GM18867 (cell line): ENCODE data around the gene ALDH4A1.
"Not testable (repeated sequence)": the region's sequence is repeated elsewhere in the genome, so short reads cannot be mapped to it uniquely, and the experiment has no call there.

Experiments used
- ATAC-seq: cut with Tn5 transposase; IDR thresholded peaks from one replicate; pipeline ENCODE4 v1.9.1; 2021; ENCODE audit warnings: mild to moderate bottlenecking, moderate library complexity; ENCODE audit not compliant: unreplicated experiment

ALDH4A1 gene

DNA sequence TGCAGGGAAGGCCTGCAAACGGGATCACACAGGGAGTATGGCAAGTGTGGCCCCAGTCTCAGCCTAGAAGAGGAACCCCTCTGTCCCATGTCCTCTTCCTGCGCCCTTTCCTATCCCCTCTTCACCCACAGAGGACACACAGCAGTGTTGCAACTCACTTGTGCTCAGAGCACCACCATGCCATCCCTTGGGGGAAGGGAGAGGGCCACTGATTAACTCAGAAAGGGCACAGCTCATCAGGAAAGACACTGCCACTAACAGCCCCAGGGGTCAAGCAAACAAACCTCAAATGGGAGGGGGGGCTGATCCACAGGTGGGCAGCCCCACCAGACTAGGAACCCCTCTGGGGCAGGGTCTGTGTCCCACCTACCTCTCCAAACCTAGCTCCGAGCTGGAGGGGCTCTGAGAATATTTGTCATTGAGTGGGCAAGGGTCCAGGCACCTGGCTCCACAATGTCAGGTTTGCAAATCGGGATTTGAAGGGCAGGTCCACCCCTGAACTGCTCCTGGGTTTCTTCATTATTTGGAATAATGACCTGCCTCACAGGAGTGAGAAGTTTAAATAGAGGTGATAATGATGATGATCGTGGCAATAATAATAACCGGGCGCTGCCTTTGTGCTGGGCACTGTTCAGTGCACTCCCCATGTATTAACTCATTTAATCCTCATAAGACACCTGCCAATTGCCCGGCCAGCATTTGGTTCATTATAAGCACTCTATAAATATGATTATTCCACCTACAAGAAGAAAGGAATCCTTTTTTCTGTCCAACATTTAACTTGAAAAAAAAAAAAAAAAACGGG, 1.0 kb downstream of the ALDH4A1 start:
- ATAC-seq = no peak

DNA sequence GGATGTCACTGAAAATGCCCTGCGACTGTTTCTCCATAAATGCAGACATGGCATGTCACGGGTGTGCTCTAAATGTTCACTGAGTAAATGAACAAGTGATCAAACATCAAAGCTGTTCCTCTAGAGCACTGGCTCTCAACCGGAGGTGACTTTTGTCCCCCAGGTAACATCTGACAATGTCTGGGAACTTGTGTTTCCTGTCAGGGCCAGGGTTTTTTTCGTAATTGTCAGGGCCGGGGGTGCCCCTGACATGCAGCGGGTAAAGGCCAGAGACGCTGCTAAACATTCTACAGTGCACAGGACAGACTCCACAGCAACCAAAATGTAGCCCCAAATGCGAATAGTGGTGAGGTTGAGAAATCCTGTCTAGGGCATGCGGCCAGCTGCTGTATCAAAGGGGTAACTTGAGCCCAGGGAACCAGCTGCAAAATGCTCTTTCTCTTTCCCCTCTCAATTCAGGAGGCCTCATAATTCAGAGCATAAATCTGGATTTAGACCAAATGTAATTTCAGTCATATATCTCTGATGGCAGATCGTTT, 2.0 kb downstream of the ALDH4A1 start:
- ATAC-seq = no peak

DNA sequence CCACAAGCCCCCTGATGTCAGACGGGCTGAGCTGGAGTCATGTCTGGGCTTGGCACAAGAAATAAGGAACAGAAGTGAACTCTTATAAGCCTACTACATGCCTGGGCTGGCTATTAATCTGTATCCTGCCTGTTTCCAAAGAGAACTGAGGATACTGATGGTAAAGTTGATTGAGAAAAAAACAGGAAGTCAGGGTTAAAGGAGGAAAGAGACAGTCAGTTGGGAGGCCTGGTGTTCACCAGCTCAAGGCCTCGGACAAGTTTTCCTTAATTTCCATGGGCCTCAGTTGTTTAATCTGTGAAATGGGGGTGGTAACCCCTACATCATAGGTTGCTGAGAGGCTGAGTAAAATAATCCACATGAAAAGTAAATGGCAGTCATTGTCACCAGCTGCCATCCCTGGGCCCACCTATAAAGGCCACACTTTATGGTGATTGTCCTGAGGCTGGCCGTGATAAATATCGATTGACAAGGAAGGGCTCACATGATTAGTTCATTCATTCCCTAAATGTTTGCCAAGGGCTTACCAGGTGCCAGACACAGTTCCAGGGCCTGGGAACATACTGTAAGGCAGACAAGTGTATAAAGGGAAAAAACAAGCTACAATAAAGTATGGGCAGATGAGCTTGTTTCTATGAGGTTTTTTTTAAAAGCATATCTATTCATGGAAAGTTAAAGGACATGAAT, 2.8 kb downstream of the ALDH4A1 start:
- no peak for ATAC-seq

DNA sequence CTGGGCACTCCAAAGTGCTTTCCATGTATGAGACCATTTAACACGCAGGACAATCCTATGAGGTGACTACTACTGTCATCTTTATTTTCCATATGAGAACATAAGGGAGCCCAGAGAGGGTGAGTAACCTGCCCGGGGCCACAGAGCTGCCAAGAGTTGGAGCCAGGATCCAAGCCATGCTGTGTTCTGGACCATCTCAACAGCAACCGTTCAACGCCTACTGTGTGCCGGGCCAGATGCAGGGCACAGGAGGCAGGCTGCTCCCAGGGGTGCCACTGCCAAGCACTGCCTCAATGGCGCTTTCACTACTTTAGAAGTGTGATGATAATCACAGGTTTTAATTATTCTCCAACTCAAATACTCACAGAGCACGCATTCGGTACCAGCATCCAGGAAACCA, 3.8 kb downstream of the ALDH4A1 start:
- no peak for ATAC-seq

DNA sequence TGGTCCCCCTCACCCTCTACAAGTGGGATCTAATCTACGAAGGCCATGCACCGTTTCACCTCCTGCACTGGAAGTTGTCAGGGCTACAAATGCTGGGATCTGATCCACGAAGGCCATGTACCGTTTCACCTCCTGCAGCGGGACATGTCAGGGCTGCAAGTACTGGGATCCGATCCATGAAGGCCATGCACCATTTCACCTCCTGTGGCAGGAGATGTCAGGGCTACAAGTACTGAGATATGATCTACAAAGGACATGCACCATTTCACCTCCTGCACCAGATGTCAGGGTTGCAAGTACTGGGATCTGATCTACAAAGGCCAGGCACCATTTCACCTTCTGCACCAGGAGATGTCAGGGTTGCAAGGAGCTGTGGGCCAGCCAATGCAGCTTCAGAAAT, 7.0 kb downstream of the ALDH4A1 start:
- ATAC-seq = no peak

DNA sequence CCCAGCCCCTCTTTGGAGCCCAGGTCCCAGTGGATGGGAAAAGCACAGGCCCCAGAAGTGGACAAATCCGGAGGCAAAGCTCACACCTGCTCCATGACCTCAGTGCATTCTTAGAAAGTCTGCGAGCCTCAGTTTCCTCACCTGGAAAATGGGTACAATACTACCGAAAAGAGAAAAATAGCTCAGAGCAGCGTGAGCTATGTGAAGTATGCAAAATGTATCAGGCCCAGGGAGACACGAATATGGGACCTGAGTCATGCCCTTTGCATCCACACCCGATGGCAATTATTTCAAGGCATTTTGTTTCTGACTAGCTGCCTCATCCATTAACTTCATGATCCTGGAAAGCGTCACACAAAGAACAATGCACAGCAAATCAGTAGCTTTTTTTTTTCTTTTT, 9.2 kb downstream of the ALDH4A1 start:
- ATAC-seq = no peak

DNA sequence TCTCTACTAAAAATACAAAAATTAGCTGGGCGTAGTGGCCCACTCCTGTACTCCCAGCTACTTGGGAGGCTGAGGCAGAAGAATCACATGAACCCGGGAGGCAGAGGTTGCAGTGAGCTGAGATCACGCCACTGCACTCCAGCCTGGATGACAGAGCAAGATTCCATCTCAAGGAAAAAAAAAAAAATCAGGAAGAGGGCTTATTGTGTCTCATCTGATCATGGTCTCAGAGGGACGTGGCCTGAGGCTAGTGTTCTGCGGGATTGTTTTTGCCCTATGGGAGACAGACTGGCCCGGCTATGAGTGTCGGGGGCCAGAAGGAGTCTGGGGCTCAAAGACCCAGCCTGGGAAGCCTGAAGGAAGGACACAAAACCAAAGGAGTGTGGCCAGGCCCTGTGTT, 10.5 kb downstream of the ALDH4A1 start:
- not testable (repeated sequence) for ATAC-seq

DNA sequence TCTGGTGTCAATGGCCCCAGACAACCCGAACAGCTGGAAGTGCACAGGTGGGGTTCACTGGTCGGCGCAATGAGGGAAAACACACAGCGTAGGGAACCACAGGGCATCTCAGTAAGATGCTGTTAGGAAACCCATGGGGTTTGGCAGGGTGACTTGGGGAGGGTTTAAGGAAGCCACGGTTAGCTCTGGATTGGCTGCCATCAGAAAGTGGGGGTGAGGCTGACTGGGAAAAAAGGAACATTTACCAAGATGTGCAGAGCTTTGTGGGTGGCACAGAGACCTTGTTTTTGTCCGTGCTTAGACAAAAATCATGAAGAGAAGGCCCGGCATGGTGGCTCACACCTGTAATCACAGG, 11.0 kb downstream of the ALDH4A1 start:
- ATAC-seq = no peak

DNA sequence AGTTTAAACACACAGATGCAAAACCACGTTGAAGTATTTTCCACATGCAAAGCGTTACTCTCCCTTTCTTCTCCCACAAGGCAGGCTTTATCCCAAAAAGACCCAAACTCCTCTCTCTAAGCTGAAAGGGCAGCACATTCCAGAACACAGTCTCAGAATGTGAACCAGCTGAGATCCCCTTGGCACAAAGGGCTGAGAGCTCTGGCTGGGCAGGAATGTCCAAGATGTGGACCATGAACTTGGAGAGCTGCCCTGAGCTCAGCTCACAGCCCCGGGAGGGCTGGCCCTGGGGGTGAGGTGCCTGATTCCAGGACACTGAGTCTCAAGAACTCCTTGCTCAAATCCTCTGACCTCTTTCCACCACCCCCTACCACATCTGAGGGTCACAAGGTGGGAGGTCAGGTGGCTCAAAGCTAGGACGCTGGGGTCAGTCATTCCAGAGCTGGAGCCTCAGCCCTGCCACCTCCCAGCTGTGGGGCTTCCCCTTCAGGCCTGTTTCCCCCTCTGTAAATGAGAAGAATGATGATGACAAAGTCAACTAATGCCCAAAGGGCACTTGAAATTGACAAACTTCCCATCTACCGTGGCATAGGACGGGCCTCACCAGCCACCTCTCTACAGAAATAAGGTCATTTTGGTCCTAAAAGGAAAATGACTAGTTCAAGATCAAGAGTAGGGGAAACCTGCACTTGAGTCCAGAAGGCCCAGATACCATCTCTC, 11.5 kb downstream of the ALDH4A1 start:
- ATAC-seq = no peak

DNA sequence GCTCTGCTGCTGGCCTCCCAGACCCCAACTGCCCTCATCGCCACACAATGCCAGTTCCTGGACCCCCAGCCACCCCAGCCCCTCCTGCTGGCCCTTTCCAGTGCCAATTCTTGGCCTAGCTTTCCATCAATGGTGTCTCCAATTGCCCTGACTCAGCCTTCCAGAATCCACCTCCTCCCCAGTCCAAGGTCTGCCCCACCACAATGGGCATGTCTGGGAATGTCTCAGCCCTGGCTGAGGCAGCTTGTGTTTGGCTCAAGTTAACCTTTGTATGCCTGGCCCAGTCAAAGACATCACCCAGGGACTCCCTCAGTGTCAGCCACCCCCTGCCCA, 16.4 kb downstream of the ALDH4A1 start:
- no peak for ATAC-seq

DNA sequence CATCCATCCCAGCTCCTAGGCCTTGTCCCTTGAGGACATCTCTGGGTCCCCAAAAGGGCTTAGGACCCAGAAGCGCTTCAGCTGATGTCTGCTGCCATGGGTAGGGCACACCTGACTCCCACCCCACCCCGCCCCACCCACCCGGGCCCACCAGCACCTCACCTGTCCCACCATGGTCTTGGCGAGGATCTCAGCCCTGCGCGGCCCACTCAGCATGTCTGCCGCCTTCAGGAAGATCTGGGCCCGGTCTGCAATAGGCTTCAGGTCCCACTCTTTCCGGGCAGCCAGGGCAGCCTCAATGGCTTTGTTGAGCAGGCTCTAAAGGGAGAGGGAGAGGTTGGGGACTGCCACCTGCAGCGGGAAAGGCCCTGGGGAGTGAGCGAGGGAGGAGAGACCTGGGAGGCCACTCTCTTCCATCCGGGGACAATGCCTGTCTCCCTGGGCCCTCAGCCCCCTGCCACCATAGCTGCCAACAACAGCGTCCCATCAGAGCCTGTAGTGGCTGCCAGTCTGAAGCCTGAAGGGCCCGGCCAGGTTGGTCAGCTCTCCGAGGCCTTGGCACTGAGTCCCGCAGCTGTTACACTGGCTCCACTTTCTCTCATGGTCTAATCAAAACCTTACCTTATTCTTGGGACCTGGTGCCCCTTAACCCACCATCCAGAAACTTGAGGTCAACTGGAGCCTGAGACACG, 16.9 kb downstream of the ALDH4A1 start:
- ATAC-seq = no peak

DNA sequence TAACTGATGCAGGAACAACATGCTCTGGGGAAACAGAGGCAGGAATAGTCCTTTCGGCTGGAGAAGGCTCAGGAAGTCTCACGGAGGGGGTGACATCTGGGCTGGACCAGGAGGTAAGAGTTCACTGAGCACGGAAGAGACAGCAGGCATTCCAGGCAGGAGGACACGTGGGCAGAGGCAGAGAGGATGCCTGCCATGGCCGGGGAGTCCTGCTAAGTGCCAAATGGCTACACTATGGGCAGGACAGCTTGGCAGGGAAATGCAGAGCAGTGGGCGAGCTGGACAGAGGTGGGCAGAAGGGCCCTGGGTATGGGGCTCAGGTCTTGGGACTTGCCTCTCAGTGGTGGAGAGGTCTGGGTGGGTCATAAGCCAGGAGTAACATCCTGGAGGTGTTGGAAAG, 17.6 kb downstream of the ALDH4A1 start:
- ATAC-seq = no peak

DNA sequence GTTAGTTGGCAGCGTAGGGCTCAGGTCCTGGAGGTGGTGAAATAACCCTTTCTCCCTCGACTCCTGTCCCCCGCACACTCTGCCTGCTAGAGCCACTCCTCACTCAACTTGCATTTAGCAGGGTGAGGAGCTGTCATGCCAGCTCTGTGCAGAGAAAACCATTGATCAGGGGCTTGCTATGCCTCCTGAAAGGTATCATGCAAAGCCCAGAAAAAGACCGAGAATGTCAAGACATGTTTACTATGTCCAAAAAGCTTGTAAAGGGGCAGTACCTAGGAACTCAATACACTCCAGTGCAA, 18.0 kb downstream of the ALDH4A1 start:
- no peak for ATAC-seq

DNA sequence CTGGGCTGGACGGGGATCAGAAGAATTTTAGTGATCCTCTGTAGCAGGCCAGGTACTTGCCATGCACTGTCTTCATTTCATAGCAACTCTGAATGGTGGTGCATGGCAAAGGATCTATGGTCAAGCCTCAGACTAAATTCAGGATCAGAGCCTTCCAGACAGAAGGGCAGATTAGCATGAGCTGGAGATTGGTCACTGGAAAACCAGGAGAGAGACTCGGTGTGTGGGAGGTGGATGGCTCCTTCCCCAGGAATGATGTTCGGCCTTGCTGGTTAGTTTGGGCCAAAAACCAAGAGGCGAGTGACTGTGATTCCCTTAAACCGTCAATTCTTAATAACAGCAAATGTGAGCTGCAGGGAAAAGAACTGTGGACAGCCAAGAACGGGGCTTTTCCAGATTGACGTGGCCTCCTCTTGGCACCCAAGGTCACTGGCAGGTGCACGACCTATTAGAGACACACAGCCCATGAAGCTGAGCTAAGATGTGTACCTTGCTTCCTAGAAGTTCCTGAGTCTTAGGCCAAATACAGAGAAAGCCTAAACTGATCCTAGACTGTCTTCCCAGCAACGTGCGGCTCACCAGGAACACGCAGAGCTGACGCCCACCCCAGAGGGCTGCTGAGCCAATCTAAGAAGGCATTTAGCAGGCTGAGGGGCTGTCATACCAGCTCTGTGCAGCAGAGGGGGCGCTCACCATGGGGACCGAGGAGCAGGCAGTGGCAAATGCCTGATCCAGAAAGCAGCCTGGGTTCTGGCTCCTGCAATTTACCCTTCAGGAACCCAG, 18.5 kb downstream of the ALDH4A1 start:
- no peak for ATAC-seq

DNA sequence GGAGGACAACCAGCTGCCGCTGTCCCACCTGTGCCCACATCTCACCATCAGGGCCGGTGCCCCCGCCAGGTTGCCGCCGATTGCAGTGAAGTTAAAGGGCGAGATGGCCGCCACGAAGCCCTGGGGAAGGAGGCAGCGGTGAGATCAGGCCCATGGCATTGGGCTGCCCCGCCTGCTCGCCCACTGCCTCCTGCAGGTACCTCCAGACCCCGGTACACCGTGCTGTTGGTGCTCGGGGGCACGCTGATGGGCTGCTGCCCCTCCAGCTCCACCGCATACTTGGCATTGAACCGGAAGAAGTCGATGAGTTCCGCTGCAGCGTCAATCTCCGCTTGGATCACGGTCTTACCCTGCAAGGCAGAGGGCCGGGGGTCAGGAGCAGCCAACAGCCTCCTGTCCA, 19.3 kb downstream of the ALDH4A1 start:
- no peak for ATAC-seq

DNA sequence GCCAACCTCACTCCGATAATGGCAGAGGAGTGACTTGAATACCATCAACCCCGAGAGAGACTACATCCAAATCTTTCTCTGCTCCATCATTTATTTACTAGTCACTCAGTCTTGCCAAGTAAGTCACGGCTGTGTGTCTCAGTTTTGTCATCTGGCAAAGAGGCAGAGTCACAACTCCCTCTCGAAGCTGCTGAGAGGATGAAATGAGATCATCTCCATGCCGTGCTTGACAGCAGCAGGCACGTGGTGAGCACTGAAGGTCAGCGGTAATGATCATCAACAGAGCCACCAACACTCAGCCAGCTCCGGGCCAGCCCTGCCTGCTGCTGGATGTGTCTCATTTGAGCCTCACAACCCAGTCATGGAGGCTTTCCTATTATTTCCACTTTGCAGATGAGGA, 19.9 kb downstream of the ALDH4A1 start:
- no peak for ATAC-seq

DNA sequence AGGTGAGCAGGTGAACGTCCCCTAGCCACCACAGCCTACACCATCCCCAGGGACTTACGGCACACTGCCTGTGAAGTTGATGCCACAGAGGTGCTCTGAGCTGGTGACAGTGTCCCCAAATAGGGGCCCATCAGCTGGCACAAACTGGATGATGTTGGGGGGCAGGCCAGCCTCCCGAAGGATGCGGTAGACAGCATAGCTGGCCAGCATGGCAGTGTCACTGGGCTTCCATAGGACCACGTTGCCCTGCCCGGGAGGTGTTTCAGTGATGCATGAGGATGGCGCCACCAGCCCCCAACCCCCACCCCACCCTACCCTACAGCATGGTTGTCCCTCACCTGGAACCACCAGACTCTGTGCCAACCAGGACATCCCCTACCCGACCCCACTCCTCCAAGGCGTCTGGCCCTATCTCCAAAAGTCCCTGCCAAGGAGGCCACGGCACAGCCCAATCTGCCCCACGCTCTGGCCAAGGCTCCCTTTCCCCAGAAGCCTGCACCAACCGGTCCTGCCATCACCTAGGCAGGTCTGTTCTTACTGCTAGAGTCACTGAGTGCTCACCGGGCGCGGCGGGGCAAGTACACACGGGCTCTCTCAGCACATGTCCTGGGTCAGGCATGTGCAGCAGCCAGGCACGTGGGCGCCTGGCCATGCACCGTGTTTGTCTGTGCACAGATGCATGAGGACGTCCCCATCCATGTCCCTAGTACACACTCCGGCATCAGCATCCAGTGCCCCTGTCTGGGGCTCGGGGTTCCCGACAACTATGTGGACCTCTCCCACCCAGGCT, 20.5 kb downstream of the ALDH4A1 start:
- no peak for ATAC-seq

DNA sequence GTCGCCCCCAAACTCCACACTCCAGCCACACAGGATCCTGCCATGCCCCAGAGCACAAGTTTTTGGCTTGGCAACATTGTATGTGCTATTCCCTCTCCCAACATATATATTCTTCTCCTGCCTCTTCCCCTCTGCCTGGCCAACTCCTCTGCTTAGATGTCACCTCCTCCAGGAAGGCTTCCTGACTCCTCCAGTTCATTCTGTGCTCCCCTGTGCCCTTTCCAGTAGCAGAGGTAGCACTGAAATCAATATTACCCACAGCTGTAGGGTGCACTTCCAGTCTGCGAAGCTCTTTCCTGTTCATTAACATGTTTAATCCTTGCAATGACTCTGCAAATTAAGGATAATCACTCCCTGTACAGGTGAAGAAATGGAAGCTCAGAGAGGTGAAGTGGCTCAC, 21.2 kb downstream of the ALDH4A1 start:
- no peak for ATAC-seq

DNA sequence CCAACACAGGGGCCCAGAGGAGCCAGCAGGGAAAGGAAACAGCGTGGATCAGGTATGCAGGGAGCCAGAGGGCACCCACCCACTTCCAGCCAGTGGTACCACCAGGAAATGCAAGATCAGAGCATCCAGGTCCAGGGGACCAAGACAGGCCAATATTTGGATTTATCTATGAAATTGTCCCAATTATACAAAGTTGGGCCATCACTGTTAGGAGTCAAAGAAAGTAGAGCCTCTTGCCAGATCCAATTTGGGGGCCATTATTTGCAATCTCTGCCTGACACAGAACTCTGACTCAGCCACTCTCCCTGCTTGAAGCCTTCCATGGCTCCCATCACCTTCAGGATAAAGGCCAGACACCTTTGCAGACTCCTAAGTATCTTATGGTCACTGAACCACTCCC, 21.8 kb downstream of the ALDH4A1 start:
- no peak for ATAC-seq

DNA sequence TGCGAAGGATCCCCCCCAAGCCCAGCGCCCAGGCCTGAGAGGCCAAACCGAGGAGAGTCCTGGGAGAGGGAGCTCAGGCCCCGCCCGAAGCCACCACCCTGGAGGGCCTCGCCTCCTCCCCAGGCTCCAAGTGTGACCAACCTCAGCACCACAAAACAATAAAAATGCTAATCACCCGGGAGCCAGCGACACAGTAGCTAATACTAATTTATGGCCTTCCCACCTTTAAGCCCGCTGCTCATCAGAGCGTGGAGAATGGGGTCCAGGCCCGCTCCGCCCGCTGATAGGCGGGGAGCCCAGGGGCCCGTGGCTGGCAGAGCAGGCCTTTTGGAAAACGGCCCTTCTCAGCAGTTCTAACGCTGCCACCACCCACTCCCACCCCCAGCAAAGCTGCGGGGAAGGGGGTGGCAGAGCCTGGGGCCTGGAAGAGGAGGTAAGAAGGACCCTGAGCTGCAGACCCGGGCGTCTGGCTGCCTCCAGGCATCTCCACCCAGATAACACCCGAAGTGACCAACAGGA, 22.5 kb downstream of the ALDH4A1 start:
- ATAC-seq = no peak
